KG1 (cell line): ENCODE measurements around the gene ZNF827.
A peak's percentile ranks its signal among the peaks of the same experiment; 100 is the strongest.

Source experiments
- DNase-seq: peaks from one replicate; lab custom pipeline; 2025; lab: John Stamatoyannopoulos, UW

The ZNF827 gene, protein sequence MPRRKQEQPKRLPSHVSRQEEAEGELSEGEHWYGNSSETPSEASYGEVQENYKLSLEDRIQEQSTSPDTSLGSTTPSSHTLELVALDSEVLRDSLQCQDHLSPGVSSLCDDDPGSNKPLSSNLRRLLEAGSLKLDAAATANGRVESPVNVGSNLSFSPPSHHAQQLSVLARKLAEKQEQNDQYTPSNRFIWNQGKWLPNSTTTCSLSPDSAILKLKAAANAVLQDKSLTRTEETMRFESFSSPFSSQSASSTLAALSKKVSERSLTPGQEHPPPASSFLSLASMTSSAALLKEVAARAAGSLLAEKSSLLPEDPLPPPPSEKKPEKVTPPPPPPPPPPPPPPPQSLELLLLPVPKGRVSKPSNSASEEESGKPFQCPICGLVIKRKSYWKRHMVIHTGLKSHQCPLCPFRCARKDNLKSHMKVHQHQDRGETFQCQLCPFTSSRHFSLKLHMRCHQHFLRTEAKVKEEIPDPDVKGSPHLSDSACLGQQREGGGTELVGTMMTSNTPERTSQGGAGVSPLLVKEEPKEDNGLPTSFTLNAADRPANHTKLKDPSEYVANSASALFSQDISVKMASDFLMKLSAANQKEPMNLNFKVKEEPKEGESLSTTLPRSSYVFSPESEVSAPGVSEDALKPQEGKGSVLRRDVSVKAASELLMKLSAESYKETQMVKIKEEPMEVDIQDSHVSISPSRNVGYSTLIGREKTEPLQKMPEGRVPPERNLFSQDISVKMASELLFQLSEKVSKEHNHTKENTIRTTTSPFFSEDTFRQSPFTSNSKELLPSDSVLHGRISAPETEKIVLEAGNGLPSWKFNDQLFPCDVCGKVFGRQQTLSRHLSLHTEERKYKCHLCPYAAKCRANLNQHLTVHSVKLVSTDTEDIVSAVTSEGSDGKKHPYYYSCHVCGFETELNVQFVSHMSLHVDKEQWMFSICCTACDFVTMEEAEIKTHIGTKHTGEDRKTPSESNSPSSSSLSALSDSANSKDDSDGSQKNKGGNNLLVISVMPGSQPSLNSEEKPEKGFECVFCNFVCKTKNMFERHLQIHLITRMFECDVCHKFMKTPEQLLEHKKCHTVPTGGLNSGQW

DNA sequence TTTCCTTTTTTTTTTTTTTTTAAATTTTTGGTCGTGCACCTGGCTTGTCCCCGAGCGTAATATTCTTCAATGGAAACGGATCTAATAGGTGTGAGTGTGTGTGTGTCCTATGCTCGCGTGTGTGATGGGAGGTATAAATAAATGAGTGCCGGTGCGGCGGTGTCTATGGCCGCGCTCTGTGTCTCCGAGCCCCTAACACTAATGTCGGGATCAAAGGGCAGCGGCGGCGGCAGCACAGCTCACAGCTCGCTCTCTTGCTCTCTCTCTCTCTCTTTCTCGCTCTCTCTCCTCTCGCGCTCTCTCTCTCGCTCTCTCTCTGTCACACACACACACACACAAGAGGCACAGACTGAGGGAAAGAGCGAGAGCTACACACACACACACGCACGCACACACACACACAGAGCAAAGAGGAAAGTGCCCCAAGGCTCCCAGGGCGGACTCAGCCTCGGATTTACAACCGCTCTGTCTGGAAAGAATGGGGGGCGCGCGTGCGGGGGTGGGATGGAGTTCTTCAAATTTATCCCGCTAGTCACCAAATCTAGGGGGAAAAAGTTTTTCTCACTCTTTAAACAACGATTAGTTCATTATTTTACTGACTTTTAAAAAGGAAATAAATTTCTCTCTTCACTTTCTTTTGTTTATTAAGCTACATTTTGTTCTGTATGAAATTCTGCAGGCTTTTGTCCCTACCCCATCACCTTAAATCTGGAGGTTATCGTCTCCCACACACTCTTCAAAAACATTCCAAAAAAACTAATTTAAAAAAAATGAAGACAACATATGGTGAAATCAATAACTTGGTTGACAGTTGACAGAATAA lies at the start of gene ZNF827:
Gene ZNF827, minus strand, starts transcription at position 206 of the 823 bp plus-strand sequence. CDS start 416 bp downstream, outside the sequence.
- DNase-seq: peak; percentile 3

DNA sequence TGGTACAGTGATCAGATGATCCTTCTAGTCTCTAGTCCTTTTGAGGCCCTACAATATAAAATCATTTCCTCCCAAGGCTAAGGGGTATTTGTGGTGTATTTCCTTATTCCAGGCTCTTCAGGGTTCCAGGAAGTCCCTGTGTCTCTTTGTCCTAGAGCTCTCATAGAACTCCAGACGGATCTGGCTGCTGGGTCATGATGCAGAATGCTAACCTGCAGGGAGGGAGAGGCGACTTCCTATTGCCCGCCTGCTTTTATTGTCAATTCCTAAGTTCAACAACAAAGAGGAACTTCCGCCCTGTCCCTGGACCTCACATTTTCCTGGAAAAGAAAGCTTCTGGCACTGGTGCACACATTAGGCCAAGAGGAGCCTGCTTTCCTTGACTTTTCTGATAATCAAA lies 45.9 kb upstream of the ZNF827 start:
- no peak for DNase-seq

GRCh38 chr4:145982791-145983190 lies 44.2 kb upstream of the ZNF827 start:
- DNase-seq: no peak

- DNase-seq: no peak
Measured at GRCh38 chr4:145979160-145979559, 40.5 kb upstream of the ZNF827 start.

GRCh38 chr4:145976680-145977079 lies 38.1 kb upstream of the ZNF827 start:
- DNase-seq: no peak

DNA sequence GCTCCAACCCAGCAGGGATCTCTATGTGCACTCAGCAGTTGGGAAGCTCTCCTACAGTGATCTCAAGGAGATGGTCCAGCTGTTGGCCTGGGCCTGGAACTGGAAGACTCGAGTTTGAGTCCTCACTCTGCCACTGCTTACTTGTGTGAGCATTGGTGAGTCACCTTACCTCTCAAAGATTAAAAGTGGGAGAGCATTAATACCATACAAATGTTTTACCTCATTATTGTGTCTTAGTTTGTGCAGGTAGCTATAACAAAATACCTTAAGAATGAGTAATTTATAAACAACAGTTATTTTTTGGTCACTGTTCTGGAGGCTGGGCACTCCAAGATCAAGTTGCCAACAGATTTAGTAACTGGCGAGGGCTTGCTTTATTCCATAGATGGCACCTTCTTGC lies 21.4 kb upstream of the ZNF827 start:
- DNase-seq: no peak

DNA sequence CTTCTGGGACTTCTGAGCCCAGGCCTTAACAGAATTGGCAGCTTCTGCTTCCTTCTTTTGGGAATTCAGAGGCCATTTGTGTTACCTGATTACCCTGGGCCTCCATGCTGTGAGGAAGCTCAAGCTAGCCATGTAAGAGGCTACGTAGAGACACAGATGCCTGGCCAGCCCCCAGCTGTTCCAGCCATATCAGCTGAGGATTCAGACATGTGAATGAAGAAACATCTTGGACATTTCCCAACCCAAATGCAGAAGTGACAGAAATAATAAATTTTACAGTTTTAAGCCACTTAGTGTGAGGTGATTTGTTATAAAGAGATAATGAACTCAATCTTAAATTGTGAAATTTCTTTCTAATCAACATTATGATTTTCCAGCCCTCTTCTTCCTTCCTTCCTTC lies 18.7 kb upstream of the ZNF827 start:
- DNase-seq: no peak

DNA sequence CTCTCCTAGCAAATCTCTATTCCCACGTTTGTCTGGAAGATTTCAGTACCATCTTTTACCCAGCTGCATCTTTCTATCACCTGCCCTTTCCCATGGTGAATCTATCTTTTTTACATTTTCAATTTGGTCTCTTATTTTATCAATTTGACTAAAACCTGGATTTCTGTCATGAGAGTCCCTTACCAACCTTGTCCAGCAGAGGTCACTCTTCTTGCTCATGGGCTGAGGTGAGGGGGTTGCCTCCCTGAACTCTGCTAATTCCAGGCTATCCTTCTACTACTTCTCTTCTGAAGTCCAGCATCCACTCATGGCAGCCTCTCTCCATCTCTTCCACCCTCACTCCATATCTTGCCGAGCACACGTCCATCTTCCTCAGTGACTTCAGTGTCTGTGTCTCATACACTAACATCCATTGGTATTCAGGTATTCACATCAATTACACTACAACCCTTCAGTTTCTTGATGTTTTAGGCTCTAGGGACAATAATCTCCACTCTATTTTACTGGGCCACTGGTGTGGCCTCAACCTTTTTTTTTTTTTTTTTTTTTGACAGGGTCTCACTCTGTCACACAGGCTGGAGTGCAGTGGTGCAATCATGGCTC lies 17.8 kb upstream of the ZNF827 start:
- peak; percentile 4 for DNase-seq

GRCh38 chr4:145954924-145955339 lies 16.3 kb upstream of the ZNF827 start:
- DNase-seq: no peak

- DNase-seq: no peak
Measured at GRCh38 chr4:145951931-145952330, 13.3 kb upstream of the ZNF827 start.

DNA sequence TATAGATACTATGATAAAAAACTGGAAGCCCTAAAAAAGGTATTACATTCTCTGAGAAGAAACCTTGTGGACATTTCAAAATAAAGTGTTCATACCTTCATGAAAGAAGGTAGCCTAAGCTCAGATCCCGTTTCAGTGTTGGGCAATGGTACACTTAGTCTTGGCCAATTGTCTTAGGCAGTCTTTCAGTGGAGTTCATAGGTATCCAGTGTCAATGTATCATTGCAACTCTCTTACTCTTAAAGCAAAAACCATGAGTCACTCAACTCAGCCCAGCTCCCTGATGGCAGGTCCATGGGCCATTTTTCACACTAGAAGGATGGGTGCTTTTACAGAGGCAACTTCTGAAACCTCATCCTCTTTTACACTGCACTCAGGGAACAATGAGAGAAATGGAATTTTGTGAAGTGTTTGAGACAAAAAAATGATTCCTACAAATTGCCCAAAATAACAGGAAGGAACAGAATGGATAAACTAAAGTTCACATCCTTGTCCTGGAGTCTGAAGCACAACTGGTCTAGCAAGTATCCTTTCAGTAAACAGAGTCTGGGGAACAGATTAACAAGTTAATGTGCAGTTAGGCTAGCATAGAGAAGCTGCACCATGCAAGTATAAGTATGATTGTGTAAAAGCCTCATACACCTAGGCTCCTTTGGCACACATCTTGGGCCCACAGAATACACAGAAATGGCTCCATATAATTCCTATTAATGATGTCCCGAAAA lies 7.0 kb upstream of the ZNF827 start:
- no peak for DNase-seq

- no peak for DNase-seq
Measured at GRCh38 chr4:145944886-145945285, 6.3 kb upstream of the ZNF827 start.

- DNase-seq: no peak
Measured at GRCh38 chr4:145939856-145940255, 1.2 kb upstream of the ZNF827 start.

DNA sequence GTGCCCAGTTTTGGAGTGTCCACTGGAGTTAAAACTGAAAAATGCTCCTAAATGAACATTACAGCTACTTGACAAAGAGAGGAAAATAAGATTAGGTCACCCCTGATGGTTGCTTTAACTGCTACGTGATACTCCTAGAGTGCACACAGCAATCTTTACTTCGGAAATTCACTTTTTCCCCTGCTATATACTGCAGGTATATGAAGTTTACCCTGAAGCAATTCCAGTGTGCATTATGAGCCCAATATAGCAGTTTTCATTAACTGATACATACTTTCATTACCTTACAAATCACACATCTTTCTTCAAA lies 773 bp upstream of the ZNF827 start:
- no peak for DNase-seq

- no peak for DNase-seq
Measured at GRCh38 chr4:145937971-145938611, 532 bp downstream of the ZNF827 start.

DNA sequence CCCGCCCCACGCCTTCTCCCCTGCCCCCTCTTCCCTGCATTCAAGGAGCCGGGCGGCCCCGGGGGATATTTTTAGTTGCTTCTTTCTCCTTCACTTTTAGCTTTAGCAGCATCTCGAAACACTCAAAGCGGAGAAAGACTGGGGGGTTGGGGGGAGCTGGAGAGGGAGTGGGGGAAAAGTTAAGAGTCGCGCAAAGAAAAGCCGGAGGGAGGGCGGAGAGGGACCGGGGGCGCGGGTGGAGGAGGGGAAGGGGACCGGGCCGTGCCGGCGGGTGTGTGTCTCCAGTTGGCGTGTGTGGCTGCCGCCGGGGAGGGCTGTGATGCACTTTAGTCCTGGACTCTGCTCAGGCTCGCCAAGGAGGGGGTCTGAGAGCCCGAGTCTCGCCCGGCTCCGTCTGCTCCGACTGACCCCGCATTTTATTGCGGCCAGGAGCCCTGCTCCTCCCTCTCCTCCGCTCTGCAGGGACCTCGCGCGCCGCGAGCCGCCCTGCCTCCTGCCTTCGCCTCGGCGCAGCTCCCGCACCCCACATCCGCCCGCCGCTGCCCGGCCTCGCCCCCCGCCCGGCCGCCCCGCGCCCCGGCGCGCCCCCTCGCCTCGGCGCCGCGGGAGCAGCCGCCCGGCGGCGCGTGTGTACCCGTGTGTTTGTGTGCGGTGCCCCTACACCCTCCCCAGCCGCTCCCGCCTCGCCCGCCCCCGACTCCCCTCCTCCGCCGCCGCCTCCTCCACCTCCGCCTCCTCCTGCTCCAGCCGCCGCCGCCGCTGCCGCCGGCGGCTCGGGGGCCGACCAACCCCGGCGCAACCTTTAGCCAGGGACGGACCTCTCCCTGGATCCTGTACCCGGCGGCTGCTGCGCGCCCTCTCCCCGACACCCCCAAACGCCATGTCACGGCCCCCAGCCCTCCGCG lies 1.4 kb downstream of the ZNF827 start:
- DNase-seq: no peak

DNA sequence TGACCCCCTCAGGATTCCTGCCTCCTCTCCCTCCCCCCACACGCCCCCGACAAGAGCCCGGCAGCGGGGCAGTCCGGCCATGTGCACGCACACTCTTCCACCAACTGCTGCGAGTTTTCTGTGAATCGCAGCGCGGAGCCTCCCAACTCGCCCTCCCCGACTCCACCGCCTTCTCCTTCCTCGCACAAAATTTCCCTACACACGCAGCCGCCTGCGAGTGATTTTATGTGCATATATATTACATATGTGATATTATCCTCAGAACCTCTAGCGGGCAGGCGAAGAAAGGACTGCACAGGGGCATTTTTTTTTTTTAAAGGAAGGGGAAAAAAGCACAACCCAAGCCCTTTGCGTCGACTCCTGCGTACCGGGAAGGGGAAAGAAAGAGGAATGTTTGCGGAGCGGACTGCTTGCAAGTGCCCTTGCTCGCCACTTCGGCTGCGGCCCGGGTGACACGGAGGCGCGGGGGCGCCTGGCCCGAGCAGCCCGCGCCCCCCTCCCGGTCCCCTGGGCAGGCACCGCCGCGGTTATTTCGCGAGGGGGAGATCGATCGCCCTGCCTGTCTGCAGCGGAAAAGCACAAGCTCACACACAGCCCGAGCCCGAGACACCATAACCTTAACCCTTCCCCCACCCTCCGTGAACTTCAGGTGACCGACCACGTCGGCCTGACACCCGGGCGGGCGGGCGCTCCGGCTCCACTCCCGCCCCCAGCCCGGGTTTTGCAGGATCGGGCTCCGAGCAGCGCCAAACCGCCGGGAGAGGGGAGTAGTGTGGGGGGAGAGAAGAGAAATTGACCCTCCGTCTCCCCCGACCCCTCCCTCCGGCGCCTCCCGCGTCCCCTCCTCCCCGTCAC lies 2.3 kb downstream of the ZNF827 start:
- DNase-seq: peak; percentile 33
